WERI-Rb-1 (cell line): ENCODE results near the gene SLC25A11.

ENCODE experiments used
- DNase-seq: peaks from one replicate; pipeline ENCODE4 v3.0.0-alpha.2; 2020
- H3K27ac ChIP-seq: fragments of 250-450 bp; sonication (Bioruptor Pico); 2 replicates; pipeline ENCODE4 v1.5.1; 2020; ENCODE audit warnings: mild to moderate bottlenecking, moderate library complexity
- H3K27me3 ChIP-seq: fragments of 250-450 bp; sonication (Bioruptor Pico); 2 replicates; pipeline ENCODE4 v1.5.1; 2021; ENCODE audit warnings: mild to moderate bottlenecking, low read depth, moderate library complexity; ENCODE audit not compliant: insufficient read depth, severe bottlenecking
- H3K36me3 ChIP-seq: fragments of 250-450 bp; sonication (Bioruptor Pico); 2 replicates; pipeline ENCODE4 v1.5.1; 2020; ENCODE audit warnings: mild to moderate bottlenecking, moderate library complexity
- H3K4me3 ChIP-seq: 2 replicates; pipeline ENCODE4 v1.5.1; 2011; ENCODE audit warnings: low read depth, mild to moderate bottlenecking, control low read depth, low read length
- H3K9me3 ChIP-seq: fragments of 250-450 bp; sonication (Bioruptor Pico); 2 replicates; pipeline ENCODE4 v1.5.1; 2021; ENCODE audit warnings: mild to moderate bottlenecking, moderate library complexity; ENCODE audit not compliant: severe bottlenecking
- CTCF ChIP-seq: IDR thresholded peaks from 2 replicates; pipeline ENCODE4 v1.5.1; 2011; ENCODE audit warnings: low read depth, mild to moderate bottlenecking, control low read depth, inconsistent platforms, low read length

The SLC25A11 gene

GRCh38 chr17:4968486-4969046 lies 28.7 kb upstream of the SLC25A11 start:
- peaks cover 38% of the 10 kb centered on the region for H3K36me3 ChIP-seq
- H3K9me3 ChIP-seq: no peaks in the 10 kb centered on the region
- TF ChIP-seq CTCF: no peak
- H3K4me3 ChIP-seq: peak overlapping the region; percentile 65
- H3K27me3 ChIP-seq: no peaks in the 10 kb centered on the region
- H3K27ac ChIP-seq: peak overlapping the region; percentile 91
- peak; percentile 44 for DNase-seq

GRCh38 chr17:4967539-4968485 lies 28.0 kb upstream of the SLC25A11 start, which contains the start of gene SPAG7:
TSS of gene SPAG7 (minus strand) at chr17:4967817. CDS start at chr17:4967804, 13 bp downstream.
- Histone ChIP-seq H3K9me3 (no peaks in the 10 kb centered on the region), H3K36me3 (peaks cover 32% of the 10 kb centered on the region)

GRCh38 chr17:4966844-4967538 lies 27.1 kb upstream of the SLC25A11 start:
- no peak for TF ChIP-seq CTCF
- peak; percentile 99 for DNase-seq
- H3K27me3 ChIP-seq: no peaks in the 10 kb centered on the region
- peaks cover 24% of the 10 kb centered on the region for H3K36me3 ChIP-seq
- H3K4me3 ChIP-seq: peak overlapping the region; percentile 65
- H3K9me3 ChIP-seq: no peaks in the 10 kb centered on the region
- H3K27ac ChIP-seq: peak overlapping the region; percentile 91

More at GRCh38 chr17:4967539-4968485, 28.0 kb upstream of the SLC25A11 start, which contains the start of gene SPAG7:
- peak; percentile 93 for DNase-seq
- H3K27me3 ChIP-seq: no peaks in the 10 kb centered on the region
- H3K27ac ChIP-seq: peak within 1 kb of the TSS; percentile 91
- no peak for TF ChIP-seq CTCF
- peak within 1 kb of the TSS; percentile 65 for H3K4me3 ChIP-seq

- no peak overlapping the region for H3K4me3 ChIP-seq
- H3K9me3 ChIP-seq: no peaks in the 10 kb centered on the region
- H3K27ac ChIP-seq: no peak overlapping the region
- no peak for TF ChIP-seq CTCF
- no peak for DNase-seq
- no peaks in the 10 kb centered on the region for H3K27me3 ChIP-seq
- H3K36me3 ChIP-seq: peaks cover 24% of the 10 kb centered on the region
Measured at GRCh38 chr17:4965311-4965986, 25.6 kb upstream of the SLC25A11 start.

GRCh38 chr17:4960279-4960922 lies 20.6 kb upstream of the SLC25A11 start:
- peaks cover 12% of the 10 kb centered on the region for H3K36me3 ChIP-seq
- H3K9me3 ChIP-seq: no peaks in the 10 kb centered on the region
- no peaks in the 10 kb centered on the region for H3K27me3 ChIP-seq
- no peak for DNase-seq
- no peak overlapping the region for H3K4me3 ChIP-seq
- H3K27ac ChIP-seq: no peak overlapping the region
- no peak for TF ChIP-seq CTCF
